ENCODE measurements around the gene NUMB.
A peak's percentile ranks its signal among the peaks of the same experiment; 100 is the strongest.

The NUMB gene

GRCh38 chr14:73467377-73467776, 9.0 kb upstream of the NUMB start:
- H3K4me3 ChIP-seq (ENCODE audit: low read depth, low read length), result no peak overlapping the region
- peak; percentile 74 for DNase-seq (ENCODE audit: low read depth)

DNA sequence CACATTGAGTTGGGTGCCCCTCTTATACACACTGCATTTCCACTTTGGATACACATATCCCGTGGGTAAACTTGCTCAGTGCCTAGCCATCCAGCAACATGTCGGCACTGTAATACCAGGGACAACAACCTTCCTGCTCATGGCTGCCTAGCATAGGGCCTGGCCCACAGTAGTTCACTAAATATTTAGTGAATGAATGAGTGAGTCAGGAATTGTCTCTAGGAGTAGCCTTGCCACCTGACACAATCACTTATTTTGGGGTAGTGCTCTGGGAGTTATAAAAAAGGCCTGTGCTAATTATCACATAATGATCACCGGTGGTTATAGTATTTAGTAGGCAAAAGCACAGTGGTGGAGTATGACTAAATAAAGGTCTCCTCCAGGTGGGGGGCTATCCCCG, 8.5 kb upstream of the NUMB start:
- no peak overlapping the region for H3K4me3 ChIP-seq (ENCODE audit: low read depth, low read length)
- no peak for DNase-seq (ENCODE audit: low read depth)

GRCh38 chr14:73465823-73466532, 7.6 kb upstream of the NUMB start:
- no peak for DNase-seq (ENCODE audit: low read depth)
- H3K4me3 ChIP-seq (ENCODE audit: low read depth, low read length), result no peak overlapping the region

DNA sequence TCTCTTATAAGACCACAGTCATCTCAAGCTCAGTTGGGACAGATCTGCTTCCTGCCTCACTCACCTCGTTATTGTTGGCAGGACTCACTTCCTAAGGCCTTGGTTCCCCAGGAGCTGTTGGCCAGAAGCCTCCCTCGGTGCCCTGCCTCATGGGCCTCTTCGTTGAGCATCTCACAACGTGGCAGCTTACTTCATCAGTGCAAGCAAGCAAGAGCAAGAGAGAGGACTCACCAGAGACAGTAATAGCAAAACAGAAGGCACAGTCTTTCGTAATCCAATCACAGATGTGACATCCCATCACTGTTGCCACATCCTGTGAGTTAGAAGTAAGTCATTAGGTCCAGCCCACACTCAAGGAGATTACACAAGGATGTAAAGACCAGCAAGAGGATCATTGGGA, 5.1 kb upstream of the NUMB start:
- H3K4me3 ChIP-seq (ENCODE audit: low read depth, low read length), result peak overlapping the region; percentile 38
- DNase-seq (ENCODE audit: low read depth), result peak; percentile 99

- H3K4me3 ChIP-seq (ENCODE audit: low read depth, low read length), result peak overlapping the region; percentile 38
- DNase-seq (ENCODE audit: low read depth), result no peak
Observed at GRCh38 chr14:73462815-73463214, 4.5 kb upstream of the NUMB start.

DNA sequence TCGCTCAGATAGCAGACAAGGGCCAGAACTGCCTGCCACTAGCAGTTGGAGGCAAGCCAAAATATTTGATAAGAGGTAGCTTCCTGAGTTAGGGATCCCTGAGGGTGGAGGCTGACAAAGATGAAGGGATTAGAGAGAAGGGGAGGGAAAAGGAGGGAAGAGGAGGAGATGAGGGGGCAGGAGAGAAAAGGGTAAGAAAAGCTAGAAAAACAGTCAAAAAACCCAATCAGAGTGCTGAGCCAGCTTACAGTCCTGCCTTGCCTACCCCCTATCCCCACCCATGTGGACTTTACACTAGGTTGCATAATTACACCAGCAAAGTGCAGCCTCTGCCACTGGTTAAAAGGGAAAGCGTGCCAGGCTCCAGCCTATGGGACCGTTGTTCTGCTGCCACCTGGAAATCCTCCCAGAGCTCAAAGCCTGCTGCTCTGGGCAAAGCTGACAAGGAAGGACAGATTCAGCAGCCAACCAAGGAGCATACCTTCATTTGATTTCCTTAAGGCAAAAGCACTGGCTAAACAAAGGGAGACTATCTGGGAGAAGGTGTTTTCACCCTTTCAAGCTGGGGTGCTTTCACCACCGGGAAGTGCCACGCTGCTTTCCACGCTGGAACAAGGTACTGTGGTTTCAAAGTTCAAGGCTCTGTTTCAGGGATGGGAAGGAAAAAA, 3.8 kb upstream of the NUMB start:
- no peak for DNase-seq (ENCODE audit: low read depth)
- peak overlapping the region; percentile 38 for H3K4me3 ChIP-seq (ENCODE audit: low read depth, low read length)

- no peak for DNase-seq (ENCODE audit: low read depth)
- H3K4me3 ChIP-seq (ENCODE audit: low read depth, low read length), result peak overlapping the region; percentile 38
Observed at GRCh38 chr14:73461478-73462047, 3.2 kb upstream of the NUMB start.

GRCh38 chr14:73460691-73461127, 2.4 kb upstream of the NUMB start:
- H3K4me3 ChIP-seq (ENCODE audit: low read depth, low read length), result no peak overlapping the region
- no peak for DNase-seq (ENCODE audit: low read depth)

- DNase-seq (ENCODE audit: low read depth), result no peak
- H3K4me3 ChIP-seq (ENCODE audit: low read depth, low read length), result no peak overlapping the region
Observed at GRCh38 chr14:73459959-73460358, 1.6 kb upstream of the NUMB start.

- H3K4me3 ChIP-seq (ENCODE audit: low read depth, low read length), result peak overlapping the region; percentile 79
- DNase-seq (ENCODE audit: low read depth), result no peak
Observed at GRCh38 chr14:73457924-73458182, 493 bp downstream of the NUMB start.

- no peak for DNase-seq (ENCODE audit: low read depth)
- H3K4me3 ChIP-seq (ENCODE audit: low read depth, low read length), result peak overlapping the region; percentile 79
Observed at GRCh38 chr14:73457041-73457923, 1.1 kb downstream of the NUMB start.

- no peak for DNase-seq (ENCODE audit: low read depth)
- peak overlapping the region; percentile 8 for H3K4me3 ChIP-seq (ENCODE audit: low read depth, low read length)
Observed at GRCh38 chr14:73455294-73455693, 3.1 kb downstream of the NUMB start.

- DNase-seq (ENCODE audit: low read depth), result peak; percentile 85
- no peak overlapping the region for H3K4me3 ChIP-seq (ENCODE audit: low read depth, low read length)
Observed at GRCh38 chr14:73452341-73453186, 5.8 kb downstream of the NUMB start.

DNA sequence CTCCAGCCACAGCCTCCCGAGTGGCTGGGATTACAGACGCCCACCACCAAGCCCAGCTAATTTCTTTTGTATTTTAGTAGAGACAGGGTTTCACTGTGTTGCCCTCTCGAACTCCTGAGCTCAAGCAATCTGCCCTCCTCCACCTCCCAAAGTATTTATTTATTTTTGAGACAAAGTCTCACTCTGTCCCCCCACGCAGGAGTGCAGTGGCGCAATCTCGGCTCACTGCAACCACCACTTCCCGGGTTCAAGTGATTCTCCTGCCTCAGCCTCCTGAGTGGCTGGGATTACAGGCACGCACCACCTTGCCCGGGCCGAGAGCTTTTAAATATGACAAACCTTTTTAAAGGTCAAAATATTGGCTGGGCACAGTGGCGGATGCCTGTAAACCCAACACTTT, 14.6 kb downstream of the NUMB start:
- no peak overlapping the region for H3K4me3 ChIP-seq (ENCODE audit: low read depth, low read length)
- DNase-seq (ENCODE audit: low read depth), result no peak

GRCh38 chr14:73441286-73441685, 17.1 kb downstream of the NUMB start:
- no peak overlapping the region for H3K4me3 ChIP-seq (ENCODE audit: low read depth, low read length)
- no peak for DNase-seq (ENCODE audit: low read depth)

- H3K4me3 ChIP-seq (ENCODE audit: low read depth, low read length), result no peak overlapping the region
- no peak for DNase-seq (ENCODE audit: low read depth)
Observed at GRCh38 chr14:73438993-73439392, 19.4 kb downstream of the NUMB start.

- H3K4me3 ChIP-seq (ENCODE audit: low read depth, low read length), result no peak overlapping the region
- DNase-seq (ENCODE audit: low read depth), result no peak
Observed at GRCh38 chr14:73437206-73437605, 21.1 kb downstream of the NUMB start.

DNA sequence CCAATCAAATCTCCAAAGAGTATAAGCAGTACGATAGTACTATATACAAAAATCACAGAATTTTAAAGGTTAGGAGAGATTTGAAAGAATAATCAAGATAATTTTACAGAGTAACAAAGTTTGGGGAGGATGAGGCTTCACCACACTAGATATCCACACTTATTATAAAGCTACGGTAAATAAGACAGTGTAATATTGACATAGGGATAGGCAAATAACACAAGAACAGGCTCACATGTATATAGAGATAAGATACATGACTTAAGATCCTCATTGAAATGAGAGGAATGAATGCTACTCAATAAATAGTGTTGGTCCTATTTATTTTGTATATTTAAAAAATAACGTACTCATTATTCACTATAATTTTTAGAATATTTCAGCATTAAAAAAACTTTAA, 26.2 kb downstream of the NUMB start:
- DNase-seq (ENCODE audit: low read depth), result no peak
- H3K4me3 ChIP-seq (ENCODE audit: low read depth, low read length), result no peak overlapping the region

DNA sequence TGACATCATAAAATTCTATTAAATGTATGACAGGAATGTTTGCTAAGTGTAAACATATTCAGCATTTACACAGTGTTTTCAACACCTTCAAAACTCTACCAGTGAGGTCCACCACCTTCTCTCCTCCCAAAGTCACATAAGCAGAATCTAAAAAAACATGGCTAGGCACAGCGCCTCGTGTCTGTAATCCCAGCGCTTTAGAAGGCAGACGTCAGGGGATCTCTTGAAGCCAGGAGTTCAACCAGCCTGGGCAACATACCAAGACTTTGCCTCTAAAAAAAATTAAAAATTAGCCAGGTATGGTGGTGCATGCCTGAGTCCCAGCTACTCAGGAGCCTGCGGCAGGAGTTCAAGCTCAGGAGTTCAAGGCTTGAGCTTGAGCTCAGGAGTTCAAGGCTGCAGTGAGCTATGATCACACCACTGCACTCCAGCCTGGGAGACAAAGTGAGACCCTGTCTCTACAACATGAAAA, 30.0 kb downstream of the NUMB start:
- no peak for DNase-seq (ENCODE audit: low read depth)
- H3K4me3 ChIP-seq (ENCODE audit: low read depth, low read length), result no peak overlapping the region
